Thyroid gland (tissue), 4 donors: Measurements from ENCODE around the gene CDKN2C.

Experiments
- CTCF ChIP-seq, 6 experiments: fragments of 200-600 bp in 3 of 6; fragments of 450-650 bp in 3 of 6; sonication (generic) in 3 of 6; IDR thresholded peaks; one replicate each; pipeline ENCODE4 v1.5.1; 2016 to 2019; ENCODE audit warnings: antibody characterized with exemption in 6 of 6, mild to moderate bottlenecking in 2 of 6, inconsistent platforms in 1 of 6, moderate library complexity in 1 of 6
- POLR2A ChIP-seq, 2 donors: fragments of 450-650 bp; IDR thresholded peaks; one replicate each; pipeline ENCODE4 v1.6.1; 2017; ENCODE audit warnings: antibody characterized with exemption in 2 of 2, mild to moderate bottlenecking in 2 of 2, moderate library complexity in 1 of 2

- TF ChIP-seq CTCF (IDR thresholded peaks at IDR 0.05) = no peak
- TF ChIP-seq POLR2A (IDR thresholded peaks at IDR 0.05) = no peak
Measured at GRCh38 chr1:50967416-50968157, 2.5 kb upstream of the CDKN2C start.
